ENCODE measurements around the gene USP24. TPM values are rescaled to one million over a fixed set of nuclear protein-coding genes. Genes with fewer than 3 reads are reported as not detected.
A peak's percentile ranks its signal among the peaks of the same experiment; 100 is the strongest.
"Not testable (repeated sequence)": the region's sequence is repeated elsewhere in the genome, so short reads cannot be mapped to it uniquely, and the experiment has no call there.

Gene USP24
- total and polyA plus RNA-seq, 7 experiments from 2014 or later, result 4.7 to 91.4 (median 71.7) TPM

- H3K9me3 Mint-ChIP-seq; H3K36me3 ChIP-seq (ENCODE audit: control insufficient read depth in 2 of 3, insufficient read depth in 3 of 3, low read length in 3 of 3); DNase-seq; ATAC-seq; H3K27me3 ChIP-seq (ENCODE audit: control insufficient read depth in 2 of 2, insufficient read depth in 2 of 2, low read length in 2 of 2); POLR2A ChIA-PET; H3K4me1 ChIP-seq (ENCODE audit: control insufficient read depth in 2 of 2, insufficient read depth in 2 of 2, low read length in 2 of 2); H3K27ac ChIP-seq (ENCODE audit: low read depth, low read length); H3K36me3 Mint-ChIP-seq; H3K4me3 Mint-ChIP-seq; CTCF ChIA-PET; H3K27me3 Mint-ChIP-seq; intact Hi-C loops (cut with micrococcal nuclease); H3K9me3 ChIP-seq (ENCODE audit: control insufficient read depth in 2 of 3, low read length in 3 of 3); H3K4me3 ChIP-seq (ENCODE audit: low read length): not testable (repeated sequence)
- Mint-ChIP-seq H3K4me1 (peaks cover 0 to 13% (median 0%) of the 10 kb centered on the region in 7 donors), H3K27ac (peak overlapping the region in 1 of 9 donors; percentile 70)
These were observed 191.0 kb downstream of the USP24 start for GRCh38 chr1:55024163-55024562.

- intact Hi-C loops (cut with micrococcal nuclease), result loop anchor here (1.0 kb wide), 2 partner anchors 72 to 77 kb away; no protein-coding TSS in a partner anchor
- ChIA-PET POLR2A (no interaction called here), CTCF (interaction anchor here (0.7 to 1.7 kb wide), 2 partner anchors 77 to 79 kb away, joined by 3 to 5 read pairs; no protein-coding TSS in a partner anchor)
- Mint-ChIP-seq H3K27ac (no peak overlapping the region), H3K4me3 (no peak overlapping the region), H3K36me3 (no peaks in the 10 kb centered on the region), H3K4me1 (peaks cover 0 to 13% (median 0%) of the 10 kb centered on the region in 7 donors), H3K9me3 (no peaks in the 10 kb centered on the region), H3K27me3 (peaks cover 5 to 13% (median 7%) of the 10 kb centered on the region in 5 donors)
- H3K27ac ChIP-seq (ENCODE audit: low read depth, low read length), result no peak overlapping the region
- ATAC-seq, result peak; percentile 98
- H3K4me1 ChIP-seq (ENCODE audit: control insufficient read depth in 2 of 2, insufficient read depth in 2 of 2, low read length in 2 of 2), result no peaks in the 10 kb centered on the region
- no peak overlapping the region for H3K4me3 ChIP-seq (ENCODE audit: low read length)
- no peaks in the 10 kb centered on the region for H3K9me3 ChIP-seq (ENCODE audit: control insufficient read depth in 2 of 3, low read length in 3 of 3)
- peak; percentile 13 to 74 (median 34) for DNase-seq
- H3K27me3 ChIP-seq (ENCODE audit: control insufficient read depth in 2 of 2, insufficient read depth in 2 of 2, low read length in 2 of 2), result no peaks in the 10 kb centered on the region
- no peaks in the 10 kb centered on the region for H3K36me3 ChIP-seq (ENCODE audit: control insufficient read depth in 2 of 3, insufficient read depth in 3 of 3, low read length in 3 of 3)
These were observed 193.1 kb downstream of the USP24 start for GRCh38 chr1:55021942-55022546.

- ChIA-PET POLR2A (no interaction called here), CTCF (interaction anchor here (0.7 to 1.3 kb wide), 2 partner anchors 15 to 408 kb away, joined by 3 to 4 read pairs; no protein-coding TSS in a partner anchor)
- H3K27ac ChIP-seq (ENCODE audit: low read depth, low read length), result no peak overlapping the region
- Mint-ChIP-seq H3K36me3 (no peaks in the 10 kb centered on the region), H3K4me1 (peaks cover 0 to 5% (median 0%) of the 10 kb centered on the region in 7 donors), H3K27me3 (peaks cover 10 to 30% (median 24%) of the 10 kb centered on the region in 5 donors), H3K27ac (no peak overlapping the region), H3K9me3 (no peaks in the 10 kb centered on the region), H3K4me3 (no peak overlapping the region)
- no peaks in the 10 kb centered on the region for H3K36me3 ChIP-seq (ENCODE audit: control insufficient read depth in 2 of 3, insufficient read depth in 3 of 3, low read length in 3 of 3)
- no peaks in the 10 kb centered on the region for H3K9me3 ChIP-seq (ENCODE audit: control insufficient read depth in 2 of 3, low read length in 3 of 3)
- ATAC-seq, result no peak
- H3K4me1 ChIP-seq (ENCODE audit: control insufficient read depth in 2 of 2, insufficient read depth in 2 of 2, low read length in 2 of 2), result no peaks in the 10 kb centered on the region
- intact Hi-C loops (cut with micrococcal nuclease), result no loop called here
- no peak for DNase-seq
- no peaks in the 10 kb centered on the region for H3K27me3 ChIP-seq (ENCODE audit: control insufficient read depth in 2 of 2, insufficient read depth in 2 of 2, low read length in 2 of 2)
- H3K4me3 ChIP-seq (ENCODE audit: low read length), result no peak overlapping the region
These were observed 196.8 kb downstream of the USP24 start for GRCh38 chr1:55018395-55018794.

Small RNA genes within 50 kb of the gene (microRNA-seq; reads per million reads assigned to microRNA genes)
- not detected for gene MIR4422 (ENCODE audit: borderline microRNAs expressed)

Other genes with a start within 250 kb of the USP24 start
- gene TMEM61, start 234.7 kb downstream of the USP24 start, total RNA-seq, result not detected
- not detected for gene TMEM61, start 234.7 kb downstream of the USP24 start, polyA plus RNA-seq
- under 1 TPM in 1 of 5 experiments, not detected in 4; 0.05 TPM for gene BSND, start 216.4 kb downstream of the USP24 start, total RNA-seq
- gene BSND, start 216.4 kb downstream of the USP24 start, polyA plus RNA-seq, result not detected
- not detected for gene PCSK9, start 175.8 kb downstream of the USP24 start, total RNA-seq
- gene PCSK9, start 175.8 kb downstream of the USP24 start, polyA plus RNA-seq, result not detected

Measured in naive thymus-derived CD4-positive, alpha-beta T cell (primary cell).